ENCODE data around the gene CCDC71L.

DNA sequence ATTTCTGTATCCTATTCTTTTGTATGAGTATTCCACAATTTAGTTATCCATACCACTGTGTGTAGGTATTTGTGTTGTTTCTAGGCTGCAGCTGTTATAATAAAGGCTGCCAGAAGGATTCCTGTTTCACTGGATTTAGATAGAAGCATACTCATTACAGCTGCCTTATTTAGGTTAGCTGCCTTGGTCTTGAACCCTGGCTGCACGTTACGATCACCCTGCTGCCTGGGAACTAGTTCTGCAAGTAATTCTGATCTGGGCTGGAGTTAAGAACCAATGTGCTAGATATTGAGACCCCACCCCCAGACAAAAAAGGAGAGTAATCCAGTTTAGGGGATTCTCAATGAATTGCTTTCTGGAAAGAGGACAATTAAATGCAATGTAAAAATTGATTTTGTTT lies 43.1 kb downstream of the CCDC71L start:
- TF ChIP-seq, protein P1, sequence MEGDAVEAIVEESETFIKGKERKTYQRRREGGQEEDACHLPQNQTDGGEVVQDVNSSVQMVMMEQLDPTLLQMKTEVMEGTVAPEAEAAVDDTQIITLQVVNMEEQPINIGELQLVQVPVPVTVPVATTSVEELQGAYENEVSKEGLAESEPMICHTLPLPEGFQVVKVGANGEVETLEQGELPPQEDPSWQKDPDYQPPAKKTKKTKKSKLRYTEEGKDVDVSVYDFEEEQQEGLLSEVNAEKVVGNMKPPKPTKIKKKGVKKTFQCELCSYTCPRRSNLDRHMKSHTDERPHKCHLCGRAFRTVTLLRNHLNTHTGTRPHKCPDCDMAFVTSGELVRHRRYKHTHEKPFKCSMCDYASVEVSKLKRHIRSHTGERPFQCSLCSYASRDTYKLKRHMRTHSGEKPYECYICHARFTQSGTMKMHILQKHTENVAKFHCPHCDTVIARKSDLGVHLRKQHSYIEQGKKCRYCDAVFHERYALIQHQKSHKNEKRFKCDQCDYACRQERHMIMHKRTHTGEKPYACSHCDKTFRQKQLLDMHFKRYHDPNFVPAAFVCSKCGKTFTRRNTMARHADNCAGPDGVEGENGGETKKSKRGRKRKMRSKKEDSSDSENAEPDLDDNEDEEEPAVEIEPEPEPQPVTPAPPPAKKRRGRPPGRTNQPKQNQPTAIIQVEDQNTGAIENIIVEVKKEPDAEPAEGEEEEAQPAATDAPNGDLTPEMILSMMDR (IDR thresholded peaks at IDR 0.05; ENCODE audit: low read depth, low read length): no peak
- TF ChIP-seq EZH2phosphoT487 (IDR thresholded peaks at IDR 0.05; ENCODE audit: low read depth): no peak

All from OCI-LY3 (cell line).